ENCODE results near the gene CFAP57. TPM values are rescaled to one million over a fixed set of nuclear protein-coding genes. Genes with fewer than 3 reads are reported as not detected.
A peak's percentile ranks its signal among the peaks of the same experiment; 100 is the strongest.

Gene CFAP57
- total and polyA plus RNA-seq, 12 donors: 0.09 to 0.35 (median 0.16) TPM; not detected in 5

- H3K9me3 ChIP-seq: no peaks in the 10 kb centered on the region
- no peak for ATAC-seq
- no peak overlapping the region for H3K27ac ChIP-seq
- no peak for DNase-seq
- H3K36me3 ChIP-seq: no peaks in the 10 kb centered on the region
- 79 to 83% methylated on average over 7 of the region's 7 CpGs for WGBS, 2 donors
- H3K4me3 ChIP-seq: no peak overlapping the region
- intact Hi-C loops (cut with DNase I): no loop called here
- TF ChIP-seq CTCF (IDR thresholded peaks at IDR 0.05): no peak
- H3K4me1 ChIP-seq: no peaks in the 10 kb centered on the region
- peaks cover 0 to 25% (median 5%) of the 10 kb centered on the region in 7 donors for H3K27me3 ChIP-seq
These were observed 16.1 kb upstream of the CFAP57 start for GRCh38 chr1:43156026-43156425.

GRCh38 chr1:43165162-43165561 is 7.0 kb upstream of the CFAP57 start:
- Histone ChIP-seq H3K9me3 (no peaks in the 10 kb centered on the region), H3K4me1 (no peaks in the 10 kb centered on the region), H3K4me3 (no peak overlapping the region), H3K27me3 (no peaks in the 10 kb centered on the region), H3K27ac (no peak overlapping the region), H3K36me3 (peaks cover 0 to 82% (median 41%) of the 10 kb centered on the region in 9 donors)
- no peak for TF ChIP-seq CTCF (IDR thresholded peaks at IDR 0.05)
- ATAC-seq (no peak), DNase-seq (no peak)
- intact Hi-C loops (cut with DNase I): no loop called here
- WGBS, 2 donors: 93 to 94% methylated on average over 3 of the region's 3 CpGs

- H3K4me1 ChIP-seq: peaks cover 0 to 5% (median 0%) of the 10 kb centered on the region in 9 donors
- H3K9me3 ChIP-seq: no peaks in the 10 kb centered on the region
- 93 to 98% methylated on average over 5 of the region's 5 CpGs for WGBS, 2 donors
- no peaks in the 10 kb centered on the region for H3K27me3 ChIP-seq
- ATAC-seq: no peak
- DNase-seq: no peak
- TF ChIP-seq CTCF (IDR thresholded peaks at IDR 0.05): no peak
- H3K36me3 ChIP-seq: peaks cover 0 to 87% (median 41%) of the 10 kb centered on the region in 9 donors
- intact Hi-C loops (cut with DNase I): no loop called here
- no peak overlapping the region for H3K4me3 ChIP-seq
- H3K27ac ChIP-seq: no peak overlapping the region
These were observed 6.4 kb upstream of the CFAP57 start for GRCh38 chr1:43165765-43166164.

GRCh38 chr1:43171312-43171875 is 736 bp upstream of the CFAP57 start:
- peaks cover 0 to 21% (median 16%) of the 10 kb centered on the region in 9 donors for H3K4me1 ChIP-seq
- peaks cover 0 to 44% (median 24%) of the 10 kb centered on the region in 9 donors for H3K36me3 ChIP-seq
- DNase-seq (no peak), ATAC-seq (no peak)
- H3K27me3 ChIP-seq: peaks cover 0 to 16% (median 0%) of the 10 kb centered on the region in 7 donors
- no peak for TF ChIP-seq CTCF (IDR thresholded peaks at IDR 0.05)
- peak overlapping the region; percentile 77 to 99 (median 88) for H3K4me3 ChIP-seq
- H3K27ac ChIP-seq: peak overlapping the region in 6 of 10 donors; percentile 55 to 76 (median 64)
- H3K9me3 ChIP-seq: no peaks in the 10 kb centered on the region
- WGBS, 2 donors: 21 to 23% methylated on average over 17 of the region's 17 CpGs
- intact Hi-C loops (cut with DNase I): no loop called here
